ENCODE results near the gene CRYGC. TPM values are rescaled to one million over a fixed set of nuclear protein-coding genes. Genes with fewer than 3 reads are reported as not detected.
A peak's percentile ranks its signal among the peaks of the same experiment; 100 is the strongest.

The CRYGC gene
- not detected for total RNA-seq
- long read RNA-seq: 0 reads

GRCh38 chr2:208129744-208130711 is at the start of gene CRYGC:
TSS of gene CRYGC (minus strand) at chr2:208129828. CDS start at chr2:208129792, 36 bp downstream.
- Histone ChIP-seq H3K4me1 (no peaks in the 10 kb centered on the region), H3K27ac (no peak within 1 kb of the TSS), H3K9me3 (no peaks in the 10 kb centered on the region), H3K27me3 (ENCODE audit: low read depth) (no peaks in the 10 kb centered on the region), H3K36me3 (no peaks in the 10 kb centered on the region), H3K4me3 (no peak within 1 kb of the TSS)
- ATAC-seq: no peak
- DNase-seq: no peak
- no peak for TF ChIP-seq CTCF (IDR thresholded peaks at IDR 0.05)
- intact Hi-C loops (cut with DNase I): no loop called here

- Histone ChIP-seq H3K4me3 (no peak overlapping the region), H3K27me3 (ENCODE audit: low read depth) (no peaks in the 10 kb centered on the region), H3K9me3 (no peaks in the 10 kb centered on the region), H3K4me1 (peaks cover 9% of the 10 kb centered on the region), H3K27ac (no peak overlapping the region), H3K36me3 (no peaks in the 10 kb centered on the region)
- ATAC-seq: peak; percentile 69 to 84
- DNase-seq: peak; percentile 68
- no peak for TF ChIP-seq CTCF (IDR thresholded peaks at IDR 0.05)
- intact Hi-C loops (cut with DNase I): no loop called here
These were observed 49.5 kb upstream of the CRYGC start for GRCh38 chr2:208179028-208179609.

GRCh38 chr2:208175840-208176153 is 46.2 kb upstream of the CRYGC start:
- intact Hi-C loops (cut with DNase I): no loop called here
- H3K4me3 ChIP-seq: no peak overlapping the region
- no peak overlapping the region for H3K27ac ChIP-seq
- ATAC-seq: no peak
- no peaks in the 10 kb centered on the region for H3K9me3 ChIP-seq
- no peaks in the 10 kb centered on the region for H3K36me3 ChIP-seq
- no peak for DNase-seq
- TF ChIP-seq CTCF (IDR thresholded peaks at IDR 0.05): no peak
- H3K27me3 ChIP-seq (ENCODE audit: low read depth): no peaks in the 10 kb centered on the region
- H3K4me1 ChIP-seq: peaks cover 9% of the 10 kb centered on the region

GRCh38 chr2:208175069-208175839 is 45.6 kb upstream of the CRYGC start:
- H3K36me3 ChIP-seq: no peaks in the 10 kb centered on the region
- H3K27me3 ChIP-seq (ENCODE audit: low read depth): no peaks in the 10 kb centered on the region
- peak; percentile 72 for DNase-seq
- no peak overlapping the region for H3K27ac ChIP-seq
- TF ChIP-seq CTCF (IDR thresholded peaks at IDR 0.05): peak; percentile 87
- peaks cover 9% of the 10 kb centered on the region for H3K4me1 ChIP-seq
- peak; percentile 94 for ATAC-seq
- H3K9me3 ChIP-seq: no peaks in the 10 kb centered on the region
- no peak overlapping the region for H3K4me3 ChIP-seq
- intact Hi-C loops (cut with DNase I): no loop called here

GRCh38 chr2:208174144-208174543 is 44.5 kb upstream of the CRYGC start:
- DNase-seq (no peak), ATAC-seq (no peak)
- H3K9me3 ChIP-seq: no peaks in the 10 kb centered on the region
- no peak overlapping the region for H3K27ac ChIP-seq
- no peak for TF ChIP-seq CTCF (IDR thresholded peaks at IDR 0.05)
- H3K4me3 ChIP-seq: no peak overlapping the region
- H3K4me1 ChIP-seq: peaks cover 9% of the 10 kb centered on the region
- H3K27me3 ChIP-seq (ENCODE audit: low read depth): no peaks in the 10 kb centered on the region
- H3K36me3 ChIP-seq: no peaks in the 10 kb centered on the region
- intact Hi-C loops (cut with DNase I): no loop called here

Measured in lower lobe of right lung (tissue), 2 donors.